ENCODE results near the gene DNM3.

The DNM3 gene

DNA sequence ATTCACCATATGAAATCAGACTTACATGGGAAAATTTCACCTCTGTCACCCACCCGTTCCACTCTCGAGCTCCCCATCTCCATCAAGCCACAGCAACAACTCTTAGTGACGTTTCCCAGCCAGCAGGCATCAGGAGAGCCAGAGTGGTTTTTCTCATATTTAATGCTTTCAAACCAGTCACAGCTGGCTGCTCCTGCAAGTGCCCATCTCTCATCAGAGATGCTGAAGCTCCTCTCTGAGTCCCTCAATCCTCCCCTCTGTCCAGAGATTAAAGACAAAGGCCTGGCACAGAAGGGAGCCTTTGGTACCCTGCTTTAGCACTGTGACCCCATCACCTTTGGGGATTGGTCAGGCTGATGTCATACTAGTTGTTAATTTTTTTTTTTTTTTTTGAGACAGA lies 277.3 kb downstream of the DNM3 start:
- no peak for TF ChIP-seq CTCF (IDR thresholded peaks at IDR 0.05)

GRCh38 chr1:172119184-172119583 lies 277.9 kb downstream of the DNM3 start:
- no peak for TF ChIP-seq CTCF (IDR thresholded peaks at IDR 0.05)

DNA sequence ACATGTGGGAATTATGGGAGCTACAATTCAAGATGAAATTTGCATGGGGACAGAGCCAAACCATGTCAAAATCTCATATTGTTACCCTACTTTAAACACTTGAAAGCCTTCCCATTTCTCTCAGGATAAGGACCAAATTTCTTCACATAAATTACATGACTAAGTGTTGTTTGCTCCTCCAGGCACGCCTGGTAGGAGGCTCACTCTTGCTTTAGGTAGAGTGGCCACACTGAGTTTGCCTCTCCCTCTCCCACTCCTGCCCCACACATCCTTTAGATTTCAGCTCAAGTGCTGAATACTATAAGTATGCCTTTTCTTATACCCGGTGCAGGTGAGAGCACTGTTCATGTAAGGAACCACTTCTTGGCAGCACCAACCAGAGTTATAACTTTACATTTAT lies 279.1 kb downstream of the DNM3 start:
- no peak for TF ChIP-seq CTCF (IDR thresholded peaks at IDR 0.05)

DNA sequence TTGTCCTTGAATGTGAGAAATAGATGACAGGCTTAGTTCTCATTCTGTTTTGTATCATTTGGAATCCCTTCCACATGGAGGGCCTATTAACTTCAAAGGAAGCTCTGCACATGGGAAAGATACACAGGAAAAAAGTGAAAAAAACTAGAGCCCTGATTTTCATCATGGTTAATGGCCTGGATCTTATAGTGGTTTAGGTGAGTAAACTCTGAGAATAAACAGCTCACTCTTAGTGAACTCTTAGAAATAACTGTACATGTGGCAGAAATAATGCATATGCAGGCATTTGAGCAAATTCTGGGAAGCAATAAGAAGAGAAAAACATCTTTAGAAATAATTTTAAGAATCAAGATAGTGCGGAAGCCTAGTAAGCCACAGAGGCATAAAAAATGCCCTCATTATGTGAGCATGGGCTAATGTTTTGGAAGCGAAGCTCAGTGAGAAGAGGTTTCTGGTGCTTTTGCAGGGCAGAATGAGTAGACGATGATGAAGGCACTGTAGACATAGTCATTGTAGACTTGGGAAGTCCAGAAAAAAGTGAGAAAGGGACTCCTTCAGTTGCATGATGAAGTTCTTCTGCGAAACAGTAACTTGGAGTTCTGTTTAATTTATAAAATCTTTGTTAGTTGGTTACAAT lies 279.9 kb downstream of the DNM3 start:
- TF ChIP-seq CTCF (IDR thresholded peaks at IDR 0.05) = no peak

- TF ChIP-seq CTCF (IDR thresholded peaks at IDR 0.05) = no peak
Measured at GRCh38 chr1:172122381-172122780, 281.1 kb downstream of the DNM3 start.

- TF ChIP-seq CTCF (IDR thresholded peaks at IDR 0.05) = no peak
Measured at GRCh38 chr1:172125250-172125649, 284.0 kb downstream of the DNM3 start.

- TF ChIP-seq CTCF (IDR thresholded peaks at IDR 0.05) = no peak
Measured at GRCh38 chr1:172125812-172126430, 284.6 kb downstream of the DNM3 start.

All from LNCAP (cell line).